Gastroesophageal sphincter (tissue), 4 donors: Measurements from ENCODE around the gene LRRC73. TPM values are rescaled to one million over a fixed set of nuclear protein-coding genes. Genes with fewer than 3 reads are reported as not detected.
"Not testable (repeated sequence)": the region's sequence is repeated elsewhere in the genome, so short reads cannot be mapped to it uniquely, and the experiment has no call there.

Experiments used
- ATAC-seq: fragments of 150-250 bp; one replicate; pipeline ENCODE4 v1.9.1; 2016; ENCODE audit warnings: mild to moderate bottlenecking, moderate library complexity
- H3K27ac ChIP-seq, 4 donors: fragments of 200-600 bp; sonication (generic) in 3 of 4; 1 replicate in 3 of 4; 2 replicates in 1 of 4; pipeline ENCODE4 v1.5.1; 2016 to 2019
- H3K27me3 ChIP-seq: fragments of 200-600 bp; sonication (generic); one replicate; pipeline ENCODE4 v1.5.1; 2019
- H3K36me3 ChIP-seq, 2 donors: fragments of 200-600 bp; sonication (generic); one replicate each; pipeline ENCODE4 v1.5.1; 2019; ENCODE audit warnings: control low read depth in 1 of 2
- H3K4me1 ChIP-seq, 3 donors: fragments of 200-600 bp; sonication (generic); 1 replicate in 2 of 3; 2 replicates in 1 of 3; pipeline ENCODE4 v1.5.1; 2016 to 2019; ENCODE audit warnings: control low read depth in 2 of 3
- H3K4me3 ChIP-seq, 2 donors: fragments of 200-600 bp; sonication (generic); one replicate each; pipeline ENCODE4 v1.5.1; 2019; ENCODE audit warnings: mild to moderate bottlenecking in 1 of 2, moderate library complexity in 1 of 2
- H3K9me3 ChIP-seq, 3 donors: fragments of 200-600 bp; sonication (generic); one replicate each; pipeline ENCODE4 v1.5.1; 2017 to 2019; ENCODE audit warnings: control low read depth in 2 of 3
- CTCF ChIP-seq, 4 experiments: fragments of 200-600 bp in 2 of 4; fragments of 450-650 bp in 2 of 4; sonication (generic) in 1 of 4; IDR thresholded peaks; one replicate each; pipeline ENCODE4 v1.5.1; 2017 to 2019; ENCODE audit warnings: antibody characterized with exemption in 4 of 4, mild to moderate bottlenecking in 2 of 4, moderate library complexity in 2 of 4
- EP300 ChIP-seq: sonication (generic); formaldehyde crosslinking; IDR thresholded peaks from one replicate; pipeline ENCODE4 v1.6.1; 2017; ENCODE audit warnings: antibody characterized with exemption, mild to moderate bottlenecking
- POLR2A ChIP-seq, 2 donors: fragments of 450-650 bp; IDR thresholded peaks; one replicate each; pipeline ENCODE4 v1.6.1; 2017; ENCODE audit warnings: antibody characterized with exemption in 2 of 2, mild to moderate bottlenecking in 2 of 2, moderate library complexity in 1 of 2
- POLR2AphosphoS5 ChIP-seq: sonication (generic); formaldehyde crosslinking; IDR thresholded peaks from one replicate; pipeline ENCODE4 v1.6.1; 2017; ENCODE audit warnings: antibody characterized with exemption
- WGBS, 2 donors: methylation state at CpG; one replicate each; pipeline ENCODE4 v1.1.5; 2018; ENCODE audit warnings: low coverage in 1 of 2; 5-methylcytosine and 5-hydroxymethylcytosine counted together
- total RNA-seq, 4 donors: library from RNA; depleted of rRNA; stranded (reverse); fragments of >200 nt; gene quantifications; one replicate each; pipeline ENCODE4 v1.1.0, GENCODE V29; 2016

LRRC73 gene
- under 1 TPM in 2 of 4 donors, not detected in 2; 0.16 to 0.31 TPM for total RNA-seq

- peak within 1 kb of the TSS in 3 of 4 donors; percentile 68 to 70 (median 69) for H3K27ac ChIP-seq
- TF ChIP-seq POLR2A (IDR thresholded peaks at IDR 0.05) (peak in 1 of 2 donors; percentile 39), CTCF (IDR thresholded peaks at IDR 0.05) (no peak), EP300 (no peak), POLR2AphosphoS5 (peak; percentile 57)
- no peaks in the 10 kb centered on the region for H3K9me3 ChIP-seq
- 34% methylated on average over 7 of the region's 96 CpGs; no CpG with 5 or more reads in 1 of the 2 donors for WGBS, 2 donors
- peaks cover 7% of the 10 kb centered on the region for H3K27me3 ChIP-seq
- peak within 1 kb of the TSS; percentile 41 to 80 for H3K4me3 ChIP-seq
- peak; percentile 90 for ATAC-seq
- peaks cover 0 to 55% of the 10 kb centered on the region in 2 donors for H3K36me3 ChIP-seq
- peaks cover 0 to 62% (median 18%) of the 10 kb centered on the region in 3 donors for H3K4me1 ChIP-seq
Observed at GRCh38 chr6:43509984-43510826, at the start of gene LRRC73. TSS of gene LRRC73 (minus strand) at chr6:43510346. CDS start at chr6:43509785, 561 bp downstream.

- ATAC-seq = no peak
- Histone ChIP-seq H3K27ac (no peak overlapping the region), H3K36me3 (peaks cover 7 to 100% of the 10 kb centered on the region in 2 donors), H3K4me1 (no peaks in the 10 kb centered on the region), H3K27me3 (no peaks in the 10 kb centered on the region), H3K4me3 (no peak overlapping the region), H3K9me3 (no peaks in the 10 kb centered on the region)
- TF ChIP-seq POLR2AphosphoS5 (no peak), CTCF (IDR thresholded peaks at IDR 0.05) (no peak), POLR2A (IDR thresholded peaks at IDR 0.05) (no peak), EP300 (no peak)
Observed at GRCh38 chr6:43559328-43559727, 49.2 kb upstream of the LRRC73 start.

GRCh38 chr6:43557620-43558019, 47.5 kb upstream of the LRRC73 start:
- H3K9me3 ChIP-seq, ATAC-seq, H3K27me3 ChIP-seq, H3K27ac ChIP-seq, H3K4me3 ChIP-seq, H3K4me1 ChIP-seq: not testable (repeated sequence)
- peaks cover 7 to 100% of the 10 kb centered on the region in 2 donors for H3K36me3 ChIP-seq
- WGBS, 2 donors = 93% methylated on average over 6 of the region's 7 CpGs; no CpG with 5 or more reads in 1 of the 2 donors

- no peak for ATAC-seq
- WGBS, 2 donors = 66 to 76% methylated on average over 3 of the region's 3 CpGs
- Histone ChIP-seq H3K27me3 (no peaks in the 10 kb centered on the region), H3K4me1 (no peaks in the 10 kb centered on the region), H3K36me3 (peaks cover 0 to 100% of the 10 kb centered on the region in 2 donors), H3K4me3 (no peak overlapping the region), H3K27ac (no peak overlapping the region), H3K9me3 (no peaks in the 10 kb centered on the region)
- no peak for TF ChIP-seq CTCF (IDR thresholded peaks at IDR 0.05)
- TF ChIP-seq POLR2AphosphoS5 = no peak
- no peak for TF ChIP-seq EP300
- no peak for TF ChIP-seq POLR2A (IDR thresholded peaks at IDR 0.05)
Observed at GRCh38 chr6:43547222-43547621, 37.1 kb upstream of the LRRC73 start.

- H3K36me3 ChIP-seq = peaks cover 0 to 100% of the 10 kb centered on the region in 2 donors
- H3K27me3 ChIP-seq = no peaks in the 10 kb centered on the region
- ATAC-seq = no peak
- no peaks in the 10 kb centered on the region for H3K4me1 ChIP-seq
- H3K9me3 ChIP-seq = no peaks in the 10 kb centered on the region
- H3K27ac ChIP-seq = no peak overlapping the region
- no peak overlapping the region for H3K4me3 ChIP-seq
- no peak for TF ChIP-seq POLR2AphosphoS5
- no peak for TF ChIP-seq POLR2A (IDR thresholded peaks at IDR 0.05)
- no peak for TF ChIP-seq EP300
- TF ChIP-seq CTCF (IDR thresholded peaks at IDR 0.05) = no peak
- WGBS, 2 donors = 60 to 62% methylated on average over 4 of the region's 4 CpGs
Observed at GRCh38 chr6:43544461-43544860, 34.3 kb upstream of the LRRC73 start.
